PC-9 (cell line): Measurements from ENCODE around the gene CLDN22.

ENCODE experiments used
- CTCF ChIP-seq: fragments of 200-600 bp; sonication (generic); conservative IDR thresholded peaks from 2 replicates; pipeline ENCODE4 v1.6.1; 2017; ENCODE audit warnings: mixed run types, antibody characterized with exemption, mild to moderate bottlenecking, moderate library complexity
- EZH2 ChIP-seq: fragments of 200-600 bp; sonication (generic); IDR thresholded peaks from 2 replicates; pipeline ENCODE4 v1.8.0; 2017; ENCODE audit warnings: antibody characterized with exemption, low read depth

GRCh38 chr4:183299464-183299863 is 20.6 kb downstream of the CLDN22 start:
- TF ChIP-seq CTCF (no peak), EZH2 (no peak)
